GM12873 (cell line): ENCODE results near the gene MBP.
A peak's percentile ranks its signal among the peaks of the same experiment; 100 is the strongest.

ENCODE experiments used
- TF ChIP-seq, protein P1 (sequence below): IDR thresholded peaks from 2 replicates; pipeline ENCODE4 v1.5.1; 2012; ENCODE audit warnings: low read depth, mild to moderate bottlenecking, moderate library complexity, low read length, control low read depth; ENCODE audit not compliant: insufficient read depth; ENCODE audit errors: missing control alignments

Gene MBP

DNA sequence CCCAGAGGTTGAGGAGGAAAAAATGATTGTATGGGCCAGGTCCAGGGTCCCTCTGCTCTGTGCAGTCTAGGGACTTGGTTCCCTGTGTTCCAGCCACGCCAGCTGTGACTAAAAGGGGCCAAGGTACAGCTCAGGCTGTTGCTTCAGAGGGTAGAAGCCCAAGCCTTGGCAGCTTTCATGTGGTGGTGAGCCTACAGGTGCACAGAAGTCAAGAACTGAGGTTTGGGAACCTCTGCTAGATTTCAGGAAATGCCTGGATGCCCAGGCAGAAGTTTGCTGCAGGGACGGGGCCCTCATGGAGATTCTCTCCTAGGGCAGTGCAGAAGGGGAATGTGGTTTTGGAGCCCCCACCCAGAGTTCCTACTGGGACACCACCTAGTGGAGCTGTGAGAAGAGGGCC lies 10.6 kb upstream of the MBP start:
- TF ChIP-seq, protein P1, sequence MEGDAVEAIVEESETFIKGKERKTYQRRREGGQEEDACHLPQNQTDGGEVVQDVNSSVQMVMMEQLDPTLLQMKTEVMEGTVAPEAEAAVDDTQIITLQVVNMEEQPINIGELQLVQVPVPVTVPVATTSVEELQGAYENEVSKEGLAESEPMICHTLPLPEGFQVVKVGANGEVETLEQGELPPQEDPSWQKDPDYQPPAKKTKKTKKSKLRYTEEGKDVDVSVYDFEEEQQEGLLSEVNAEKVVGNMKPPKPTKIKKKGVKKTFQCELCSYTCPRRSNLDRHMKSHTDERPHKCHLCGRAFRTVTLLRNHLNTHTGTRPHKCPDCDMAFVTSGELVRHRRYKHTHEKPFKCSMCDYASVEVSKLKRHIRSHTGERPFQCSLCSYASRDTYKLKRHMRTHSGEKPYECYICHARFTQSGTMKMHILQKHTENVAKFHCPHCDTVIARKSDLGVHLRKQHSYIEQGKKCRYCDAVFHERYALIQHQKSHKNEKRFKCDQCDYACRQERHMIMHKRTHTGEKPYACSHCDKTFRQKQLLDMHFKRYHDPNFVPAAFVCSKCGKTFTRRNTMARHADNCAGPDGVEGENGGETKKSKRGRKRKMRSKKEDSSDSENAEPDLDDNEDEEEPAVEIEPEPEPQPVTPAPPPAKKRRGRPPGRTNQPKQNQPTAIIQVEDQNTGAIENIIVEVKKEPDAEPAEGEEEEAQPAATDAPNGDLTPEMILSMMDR: no peak

GRCh38 chr18:77141401-77142118 lies 9.0 kb upstream of the MBP start:
- TF ChIP-seq, protein P1: peak; percentile 19

DNA sequence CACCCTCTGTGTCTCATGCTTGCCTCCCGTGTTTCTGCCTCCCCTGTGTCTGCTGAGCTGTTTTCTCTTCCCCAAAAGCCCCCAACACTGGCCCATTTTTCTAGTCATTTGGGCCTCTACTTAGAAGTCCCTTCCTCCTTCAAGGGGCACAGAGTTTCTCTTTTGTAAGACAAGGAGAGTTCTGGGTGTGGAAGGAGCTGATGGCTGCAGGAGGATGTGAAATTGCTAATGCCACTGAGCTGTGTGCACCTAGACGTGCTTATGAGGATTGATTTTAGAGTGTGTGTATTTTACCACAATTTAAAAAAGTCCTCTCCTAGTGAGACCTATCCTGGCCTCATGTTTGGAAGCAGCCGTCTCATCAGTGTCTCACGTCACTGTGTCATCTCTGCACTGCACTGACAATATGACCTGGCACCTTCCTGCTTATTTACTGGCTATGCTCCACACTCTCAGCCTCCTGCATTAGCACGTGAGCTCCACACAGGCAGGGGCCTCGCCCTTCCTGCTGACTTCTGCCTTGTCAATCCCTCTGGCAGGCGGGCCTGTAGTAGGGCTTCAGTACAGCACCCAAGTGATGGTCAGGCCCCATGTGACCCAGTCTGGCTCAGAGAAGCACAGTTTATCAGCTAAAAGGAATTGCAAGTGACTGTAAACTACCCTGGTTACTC lies 8.0 kb upstream of the MBP start:
- TF ChIP-seq, protein P1: no peak

DNA sequence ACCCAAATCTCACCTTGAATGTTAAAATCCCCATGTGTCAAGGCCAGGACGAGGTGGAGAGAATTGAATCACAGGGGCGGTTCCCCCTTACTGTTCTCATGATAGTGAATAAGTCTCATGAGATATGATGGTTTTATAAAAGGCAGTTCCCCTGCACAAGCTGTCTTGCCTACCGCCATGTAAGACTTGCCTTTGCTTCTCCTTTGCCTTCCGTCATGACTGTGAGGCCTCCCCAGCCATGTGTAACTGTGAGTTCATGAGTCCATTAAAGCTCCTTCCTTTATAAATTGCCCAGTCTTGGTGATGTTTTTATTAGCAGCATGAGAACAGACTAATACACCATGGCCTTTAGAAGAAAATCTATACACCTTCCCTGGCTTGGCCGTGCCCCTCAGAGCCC lies 7.4 kb upstream of the MBP start:
- TF ChIP-seq, protein P1: no peak

GRCh38 chr18:77139619-77140018 lies 7.0 kb upstream of the MBP start:
- TF ChIP-seq, protein P1: no peak

GRCh38 chr18:77138270-77138669 lies 5.7 kb upstream of the MBP start:
- TF ChIP-seq, protein P1: no peak

GRCh38 chr18:77137851-77138250 lies 5.3 kb upstream of the MBP start:
- TF ChIP-seq, protein P1: no peak
